Measurements from ENCODE around the gene N4BP3.

DNA sequence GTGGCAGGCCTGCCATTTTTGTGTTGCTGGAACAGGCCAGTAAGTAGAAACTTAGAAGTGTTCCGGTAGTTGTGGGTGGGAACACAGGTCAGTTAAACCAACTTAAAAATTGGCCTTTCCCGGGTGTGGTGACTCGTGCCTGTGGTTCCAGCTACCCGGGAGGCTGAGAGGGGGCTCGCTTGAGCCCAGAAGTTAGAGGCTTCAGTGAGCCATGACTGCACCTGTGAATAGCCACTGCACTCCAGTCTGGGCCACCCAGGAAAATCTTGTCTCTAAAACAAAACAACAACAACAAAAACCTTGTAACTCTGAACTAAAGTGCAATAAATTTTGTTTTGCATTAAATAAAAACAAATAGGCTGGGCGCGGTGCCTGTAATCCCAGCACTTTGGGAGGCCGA is 41.7 kb downstream of the N4BP3 start:
- TF ChIP-seq CTCF (IDR thresholded peaks at IDR 0.05) (no peak), ZBTB21 (CRISPR knock-in tag; IDR thresholded peaks at IDR 0.05; ENCODE audit: borderline replicate concordance) (no peak), USF2 (CRISPR knock-in tag; IDR thresholded peaks at IDR 0.05) (no peak)
- TF ChIP-seq, protein P1, sequence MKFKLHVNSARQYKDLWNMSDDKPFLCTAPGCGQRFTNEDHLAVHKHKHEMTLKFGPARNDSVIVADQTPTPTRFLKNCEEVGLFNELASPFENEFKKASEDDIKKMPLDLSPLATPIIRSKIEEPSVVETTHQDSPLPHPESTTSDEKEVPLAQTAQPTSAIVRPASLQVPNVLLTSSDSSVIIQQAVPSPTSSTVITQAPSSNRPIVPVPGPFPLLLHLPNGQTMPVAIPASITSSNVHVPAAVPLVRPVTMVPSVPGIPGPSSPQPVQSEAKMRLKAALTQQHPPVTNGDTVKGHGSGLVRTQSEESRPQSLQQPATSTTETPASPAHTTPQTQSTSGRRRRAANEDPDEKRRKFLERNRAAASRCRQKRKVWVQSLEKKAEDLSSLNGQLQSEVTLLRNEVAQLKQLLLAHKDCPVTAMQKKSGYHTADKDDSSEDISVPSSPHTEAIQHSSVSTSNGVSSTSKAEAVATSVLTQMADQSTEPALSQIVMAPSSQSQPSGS (CRISPR knock-in tag; IDR thresholded peaks at IDR 0.05; ENCODE audit: borderline replicate concordance, low read depth) = no peak

Measured in WTC11 (cell line).